Spleen (tissue), 11 donors: ENCODE results near the gene GPC3. TPM values are rescaled to one million over a fixed set of nuclear protein-coding genes. Genes with fewer than 3 reads are reported as not detected.

ENCODE experiments used
- DNase-seq: peaks from one replicate; pipeline ENCODE4 v3.0.0-alpha.2; 2020
- H3K27ac ChIP-seq, 8 donors: fragments of 200-600 bp; sonication (generic) in 7 of 8; 1 replicate in 4 of 8; 2 replicates in 4 of 8; pipeline versions ENCODE4 v1.5.0 to v1.8.0; 2016 to 2021; ENCODE audit warnings: inconsistent platforms in 4 of 8, mild to moderate bottlenecking in 4 of 8, moderate library complexity in 1 of 8
- H3K27me3 ChIP-seq, 7 donors: fragments of 200-600 bp; sonication (generic) in 6 of 7; replicated peaks in 1 of 7; 1 replicate in 4 of 7; 2 replicates in 3 of 7; pipeline versions ENCODE4 v1.5.0 to v1.8.0; 2016 to 2021; ENCODE audit warnings: inconsistent platforms in 3 of 7, mild to moderate bottlenecking in 1 of 7
- H3K36me3 ChIP-seq, 6 donors: fragments of 200-600 bp; sonication (generic) in 5 of 6; 1 replicate in 4 of 6; 2 replicates in 2 of 6; pipeline versions ENCODE4 v1.5.0 to v1.8.0; 2016 to 2021; ENCODE audit warnings: inconsistent platforms in 2 of 6
- H3K4me1 ChIP-seq, 6 donors: fragments of 200-600 bp; sonication (generic) in 5 of 6; 1 replicate in 3 of 6; 2 replicates in 3 of 6; pipeline versions ENCODE4 v1.5.0 to v1.8.0; 2016 to 2021; ENCODE audit warnings: inconsistent platforms in 3 of 6
- H3K4me3 ChIP-seq, 8 donors: fragments of 200-600 bp; sonication (generic) in 7 of 8; 1 replicate in 4 of 8; 2 replicates in 4 of 8; pipeline versions ENCODE4 v1.5.0 to v1.8.0; 2016 to 2021; ENCODE audit warnings: inconsistent platforms in 4 of 8, mild to moderate bottlenecking in 4 of 8, moderate library complexity in 2 of 8
- H3K9me3 ChIP-seq, 8 donors: fragments of 200-600 bp; sonication (generic) in 7 of 8; 1 replicate in 4 of 8; 2 replicates in 4 of 8; pipeline versions ENCODE4 v1.5.0 to v1.8.0; 2016 to 2021; ENCODE audit warnings: inconsistent platforms in 4 of 8
- CTCF ChIP-seq, 11 experiments: fragments of 200-600 bp in 7 of 11; fragments of 450-650 bp in 4 of 11; sonication (generic) in 4 of 11; IDR thresholded peaks in 8 of 11; conservative IDR thresholded peaks in 3 of 11; 1 replicate in 7 of 11; 2 replicates in 4 of 11; pipeline versions ENCODE4 v1.4.0 to v1.8.0; 2016 to 2021; ENCODE audit warnings: antibody characterized with exemption in 11 of 11, inconsistent platforms in 4 of 11, mild to moderate bottlenecking in 1 of 11
- POLR2A ChIP-seq, 3 donors: fragments of 450-650 bp; IDR thresholded peaks; one replicate each; pipeline ENCODE4 v1.5.1; 2017; ENCODE audit warnings: antibody characterized with exemption in 3 of 3, mild to moderate bottlenecking in 1 of 3
- POLR2AphosphoS5 ChIP-seq, 3 donors: sonication (generic); formaldehyde crosslinking; IDR thresholded peaks; one replicate each; pipeline ENCODE4 v1.5.1; 2017; ENCODE audit warnings: antibody characterized with exemption in 3 of 3
- WGBS, 5 donors: extraction: QIAGEN DNeasy Blood & Tissue Kit in 3 of 5; methylation state at CpG; one replicate each; pipeline versions ENCODE4 v1.1.5 to v1.1.7; 2013 to 2018; 5-methylcytosine and 5-hydroxymethylcytosine counted together
- intact Hi-C: fragments of 100-400 bp; cut with DNase I; formaldehyde crosslinking; loops from one replicate; pipeline ENCODE4 v1.15.0; 2023; ENCODE audit warnings: low total_unique reads
- polyA plus RNA-seq, 3 donors: library from polyadenylated mRNA; stranded (reverse); fragments of 200-250 nt; gene quantifications; one replicate each; pipeline ENCODE4 v1.2.1, GENCODE V29; 2013
- small RNA-seq, 4 donors: library from RNA; depleted of rRNA; stranded (forward); fragments of <200 nt; gene quantifications; one replicate each; pipeline ENCODE3, GENCODE V24; 2016
- total RNA-seq, 7 donors: library from RNA; depleted of rRNA in 3 of 7; stranded (reverse); fragments of >200 nt in 3 of 7; fragmentation: NEBNext Ultra II Directional in 4 of 7; extraction: Animal tissue kit (Norgen Biotek cat#: 25700) in 4 of 7; gene quantifications; one replicate each; pipeline versions ENCODE4 v1.1.0 to v1.2.1, GENCODE V29; 2016 to 2021
- donor health status: healthy with polysubstance abuse.
- donor health status: DM: no; HTN: no; CAD: no; lungs with moderate emphysema.
- donor health status: DM: no; HTN: no; CAD: no.
- donor health status: Bipolar disorder and iron deficiency.
- donor health status: healthy.
- donor health status: DM: no; HTN: no; CAD: no.
- donor health status: DM: yes; HTN: yes; CAD: no.

GPC3 gene
- total and polyA plus RNA-seq, 10 donors: 0.41 to 3.3 (median 1.5) TPM

- H3K4me3 ChIP-seq: no peak overlapping the region
- DNase-seq: no peak
- intact Hi-C loops: no loop called here
- H3K27me3 ChIP-seq: peaks cover 0 to 4% (median 0%) of the 10 kb centered on the region in 7 donors
- H3K4me1 ChIP-seq: no peaks in the 10 kb centered on the region
- 76 to 95% (median 83%) methylated on average over 2 to 4 of the region's 4 CpGs for WGBS, 5 donors
- no peak overlapping the region for H3K27ac ChIP-seq
- H3K36me3 ChIP-seq: no peaks in the 10 kb centered on the region
- no peak for TF ChIP-seq CTCF (IDR thresholded peaks at IDR 0.05 in 8 of 11, conservative IDR thresholded peaks at IDR 0.05 in 3 of 11)
- TF ChIP-seq POLR2A (IDR thresholded peaks at IDR 0.05): no peak
- no peak for TF ChIP-seq POLR2AphosphoS5 (IDR thresholded peaks at IDR 0.05)
- no peaks in the 10 kb centered on the region for H3K9me3 ChIP-seq
Observed at GRCh38 chrX:133493366-133493765, 492.0 kb downstream of the GPC3 start.

- TF ChIP-seq CTCF (IDR thresholded peaks at IDR 0.05 in 8 of 11, conservative IDR thresholded peaks at IDR 0.05 in 3 of 11) (no peak), POLR2A (IDR thresholded peaks at IDR 0.05) (no peak), POLR2AphosphoS5 (IDR thresholded peaks at IDR 0.05) (no peak)
- intact Hi-C loops: no loop called here
- no peak for DNase-seq
- no peaks in the 10 kb centered on the region for H3K36me3 ChIP-seq
- no peak overlapping the region for H3K27ac ChIP-seq
- H3K4me1 ChIP-seq: no peaks in the 10 kb centered on the region
- H3K27me3 ChIP-seq: peaks cover 0 to 4% (median 0%) of the 10 kb centered on the region in 7 donors
- H3K4me3 ChIP-seq: no peak overlapping the region
- no peaks in the 10 kb centered on the region for H3K9me3 ChIP-seq
- 84 to 94% (median 89%) methylated on average over 1 of the region's 1 CpG for WGBS, 5 donors
Observed at GRCh38 chrX:133490955-133491354, 494.4 kb downstream of the GPC3 start.

Small RNA genes within 50 kb of the gene (small RNA-seq; reads per million reads assigned to genes)
- 0 reads per million in 4 donors for gene RNU6-203P
